Chondrocyte (in vitro differentiated cells): ENCODE results near the gene SELENOI. TPM values are rescaled to one million over a fixed set of nuclear protein-coding genes. Genes with fewer than 3 reads are reported as not detected.

ENCODE experiments used
- DNase-seq: peaks from one replicate; pipeline ENCODE4 v3.0.0; 2021; ENCODE audit warnings: mixed read lengths, low spot score
- H3K27ac Mint-ChIP-seq: one replicate; pipeline ENCODE4 v1.8.0; 2021; ENCODE audit warnings: mild to moderate bottlenecking, moderate library complexity, mixed read lengths; ENCODE audit not compliant: unreplicated experiment
- H3K27me3 Mint-ChIP-seq: 2 replicates; pipeline ENCODE4 v1.8.0; 2021; ENCODE audit warnings: low read depth, mixed read lengths
- H3K36me3 Mint-ChIP-seq: 2 replicates; pipeline ENCODE4 v1.8.0; 2021; ENCODE audit warnings: low read depth, mixed read lengths
- H3K4me1 Mint-ChIP-seq: 2 replicates; pipeline ENCODE4 v1.8.0; 2021; ENCODE audit warnings: low read depth, mild to moderate bottlenecking, mixed read lengths
- H3K4me3 Mint-ChIP-seq: one replicate; pipeline ENCODE4 v1.8.0; 2021; ENCODE audit warnings: mild to moderate bottlenecking, moderate library complexity, mixed read lengths; ENCODE audit not compliant: unreplicated experiment
- H3K9me3 Mint-ChIP-seq: 2 replicates; pipeline ENCODE4 v1.8.0; 2021; ENCODE audit warnings: low read depth, mixed read lengths
- CTCF ChIP-seq: fragments of 200-600 bp; sonication (generic); IDR thresholded peaks from 2 replicates; pipeline ENCODE4 v1.5.0; 2021; ENCODE audit warnings: antibody characterized with exemption, mild to moderate bottlenecking, moderate library complexity
- total RNA-seq: library from RNA; stranded (reverse); gene quantifications from 3 replicates; pipeline ENCODE4 v1.2.1, GENCODE V29; 2021

Gene SELENOI
- total RNA-seq, 1 donor from 2014 or later, result 15.5 TPM

- Mint-ChIP-seq H3K27ac (no peak overlapping the region), H3K4me3 (no peak overlapping the region), H3K4me1 (peaks cover 4% of the 10 kb centered on the region), H3K27me3 (no peaks in the 10 kb centered on the region), H3K36me3 (peaks cover 5% of the 10 kb centered on the region), H3K9me3 (no peaks in the 10 kb centered on the region)
- no peak for DNase-seq
- no peak for TF ChIP-seq CTCF
These were observed 54.8 kb downstream of the SELENOI start for GRCh38 chr2:26400723-26401122.

- Mint-ChIP-seq H3K4me3 (peak within 1 kb of the TSS; percentile 67), H3K4me1 (peaks cover 4% of the 10 kb centered on the region), H3K36me3 (peaks cover 2% of the 10 kb centered on the region), H3K27me3 (no peaks in the 10 kb centered on the region), H3K27ac (peak within 1 kb of the TSS; percentile 70), H3K9me3 (no peaks in the 10 kb centered on the region)
- DNase-seq, result peak; percentile 93
- TF ChIP-seq CTCF, result peak; percentile 23
These were observed 56.0 kb downstream of the SELENOI start, which contains the start of gene DRC1 for GRCh38 chr2:26401739-26402541. Gene DRC1, plus strand, starts transcription at chr2:26401920. Its CDS starts 70 bp downstream, at chr2:26401990.

GRCh38 chr2:26407526-26407925 lies 61.6 kb downstream of the SELENOI start:
- H3K27me3 Mint-ChIP-seq, result no peaks in the 10 kb centered on the region
- no peak overlapping the region for H3K4me3 Mint-ChIP-seq
- no peaks in the 10 kb centered on the region for H3K9me3 Mint-ChIP-seq
- DNase-seq, result no peak
- H3K27ac Mint-ChIP-seq, result no peak overlapping the region
- no peaks in the 10 kb centered on the region for H3K4me1 Mint-ChIP-seq
- TF ChIP-seq CTCF, result no peak
- peaks cover 2% of the 10 kb centered on the region for H3K36me3 Mint-ChIP-seq

- no peaks in the 10 kb centered on the region for H3K27me3 Mint-ChIP-seq
These were observed 63.8 kb downstream of the SELENOI start for GRCh38 chr2:26409785-26410184.

GRCh38 chr2:26410764-26411243 lies 64.9 kb downstream of the SELENOI start:
- DNase-seq, result no peak
- Mint-ChIP-seq H3K36me3 (no peaks in the 10 kb centered on the region), H3K9me3 (no peaks in the 10 kb centered on the region), H3K27ac (no peak overlapping the region), H3K27me3 (no peaks in the 10 kb centered on the region), H3K4me3 (no peak overlapping the region), H3K4me1 (no peaks in the 10 kb centered on the region)
- TF ChIP-seq CTCF, result no peak

More at GRCh38 chr2:26409785-26410184, 63.8 kb downstream of the SELENOI start:
- H3K36me3 Mint-ChIP-seq, result peaks cover 2% of the 10 kb centered on the region
- no peak overlapping the region for H3K4me3 Mint-ChIP-seq
- TF ChIP-seq CTCF, result no peak
- H3K27ac Mint-ChIP-seq, result no peak overlapping the region
- H3K9me3 Mint-ChIP-seq, result no peaks in the 10 kb centered on the region
- DNase-seq, result no peak
- no peaks in the 10 kb centered on the region for H3K4me1 Mint-ChIP-seq
